ENCODE measurements around the gene ZBED3. TPM values are rescaled to one million over a fixed set of nuclear protein-coding genes. Genes with fewer than 3 reads are reported as not detected.

Gene ZBED3
- polyA plus RNA-seq, 3 donors, result 1.2 to 2.9 (median 1.5) TPM

GRCh38 chr5:77033338-77033737 is 53.7 kb downstream of the ZBED3 start:
- DNase-seq, result no peak
- intact Hi-C loops (cut with micrococcal nuclease), result no loop called here
- Histone ChIP-seq H3K27ac (ENCODE audit: low read depth in 1 of 2, low read length in 2 of 2) (no peak overlapping the region), H4K20me1 (ENCODE audit: insufficient read depth, low read length) (peaks cover 14% of the 10 kb centered on the region), H3K36me3 (replicated peaks in 1 of 2; ENCODE audit: control insufficient read depth in 1 of 2, insufficient read depth in 2 of 2, low read length in 2 of 2) (peaks cover 37 to 42% of the 10 kb centered on the region in 2 donors), H2AFZ (ENCODE audit: insufficient read depth, low read depth, low read length, poor library complexity, severe bottlenecking) (no peak overlapping the region), H3K4me2 (replicated peaks; ENCODE audit: extremely low read depth, low read length, poor library complexity, severe bottlenecking) (no peak overlapping the region), H3K9ac (ENCODE audit: insufficient read depth, low read length, poor library complexity, severe bottlenecking) (no peak overlapping the region), H3K79me2 (ENCODE audit: insufficient read depth, low read length) (peaks cover 39% of the 10 kb centered on the region), H3K27me3 (ENCODE audit: control insufficient read depth in 2 of 2, insufficient read depth in 2 of 2, low read length in 2 of 2) (no peaks in the 10 kb centered on the region), H3K4me1 (ENCODE audit: control insufficient read depth in 1 of 2, insufficient read depth in 2 of 2, low read length in 2 of 2) (peaks cover 15 to 19% of the 10 kb centered on the region in 2 donors), H3K9me3 (replicated peaks in 1 of 2; ENCODE audit: control insufficient read depth in 1 of 2, insufficient read depth in 1 of 2, low read length in 2 of 2) (peaks cover 12 to 13% of the 10 kb centered on the region in 2 donors), H3K4me3 (replicated peaks in 1 of 3; ENCODE audit: low read depth in 2 of 3, low read length in 3 of 3) (no peak overlapping the region)
- Mint-ChIP-seq H3K4me1 (peaks cover 22% of the 10 kb centered on the region), H3K4me3 (no peak overlapping the region), H3K27me3 (ENCODE audit: low read depth in 3 of 3) (peaks cover 0 to 3% (median 0%) of the 10 kb centered on the region in 3 donors), H3K9me3 (peaks cover 14 to 22% (median 18%) of the 10 kb centered on the region in 7 donors), H3K27ac (peak overlapping the region in 1 of 7 donors; percentile 26), H3K36me3 (peaks cover 31 to 44% of the 10 kb centered on the region in 2 donors)
- 100% methylated on average over 3 of the region's 5 CpGs for WGBS (ENCODE audit: insufficient coverage)
- no peak for TF ChIP-seq CTCF (IDR thresholded peaks at IDR 0.05)

- peaks cover 22% of the 10 kb centered on the region for H3K4me1 Mint-ChIP-seq
- no CpG with 5 or more reads among the region's 4 CpGs for whole genome bisulfite sequencing (ENCODE audit: insufficient coverage)
- H3K27ac Mint-ChIP-seq, result no peak overlapping the region
- Histone ChIP-seq H3K79me2 (ENCODE audit: insufficient read depth, low read length) (peaks cover 39% of the 10 kb centered on the region), H3K9ac (ENCODE audit: insufficient read depth, low read length, poor library complexity, severe bottlenecking) (no peak overlapping the region), H3K4me1 (ENCODE audit: control insufficient read depth in 1 of 2, insufficient read depth in 2 of 2, low read length in 2 of 2) (peaks cover 15 to 19% of the 10 kb centered on the region in 2 donors), H4K20me1 (ENCODE audit: insufficient read depth, low read length) (peaks cover 14% of the 10 kb centered on the region), H3K27ac (ENCODE audit: low read depth in 1 of 2, low read length in 2 of 2) (no peak overlapping the region), H2AFZ (ENCODE audit: insufficient read depth, low read depth, low read length, poor library complexity, severe bottlenecking) (no peak overlapping the region), H3K4me2 (replicated peaks; ENCODE audit: extremely low read depth, low read length, poor library complexity, severe bottlenecking) (no peak overlapping the region), H3K4me3 (replicated peaks in 1 of 3; ENCODE audit: low read depth in 2 of 3, low read length in 3 of 3) (no peak overlapping the region), H3K9me3 (replicated peaks in 1 of 2; ENCODE audit: control insufficient read depth in 1 of 2, insufficient read depth in 1 of 2, low read length in 2 of 2) (peaks cover 16 to 17% of the 10 kb centered on the region in 2 donors), H3K36me3 (replicated peaks in 1 of 2; ENCODE audit: control insufficient read depth in 1 of 2, insufficient read depth in 2 of 2, low read length in 2 of 2) (peaks cover 30 to 35% of the 10 kb centered on the region in 2 donors), H3K27me3 (ENCODE audit: control insufficient read depth in 2 of 2, insufficient read depth in 2 of 2, low read length in 2 of 2) (no peaks in the 10 kb centered on the region)
- peaks cover 0 to 3% (median 0%) of the 10 kb centered on the region in 3 donors for H3K27me3 Mint-ChIP-seq (ENCODE audit: low read depth in 3 of 3)
- intact Hi-C loops (cut with micrococcal nuclease), result no loop called here
- H3K36me3 Mint-ChIP-seq, result peaks cover 25 to 42% of the 10 kb centered on the region in 2 donors
- TF ChIP-seq CTCF (IDR thresholded peaks at IDR 0.05), result no peak
- H3K4me3 Mint-ChIP-seq, result no peak overlapping the region
- no peak for DNase-seq
- peaks cover 16 to 26% (median 22%) of the 10 kb centered on the region in 7 donors for H3K9me3 Mint-ChIP-seq
These were observed 54.5 kb downstream of the ZBED3 start for GRCh38 chr5:77032635-77033034.
